BLaER1 (cell line): ENCODE measurements around the gene CNTN5.

ENCODE experiments used
- H3K27ac ChIP-seq: shearing (Covaris generic); formaldehyde crosslinking; 2 replicates; pipeline ENCODE4 v1.8.1; 2022
- H3K27me3 ChIP-seq: shearing (Covaris generic); formaldehyde crosslinking; 2 replicates; pipeline ENCODE4 v1.8.1; 2022
- H3K36me3 ChIP-seq: shearing (Covaris generic); formaldehyde crosslinking; 2 replicates; pipeline ENCODE4 v1.8.1; 2022
- H3K4me1 ChIP-seq: shearing (Covaris generic); formaldehyde crosslinking; 2 replicates; pipeline ENCODE4 v1.8.1; 2022
- H3K4me2 ChIP-seq: shearing (Covaris generic); formaldehyde crosslinking; 2 replicates; pipeline ENCODE4 v1.8.1; 2022
- H3K4me3 ChIP-seq: shearing (Covaris generic); formaldehyde crosslinking; 2 replicates; pipeline ENCODE4 v1.8.1; 2022
- H3K9ac ChIP-seq: shearing (Covaris generic); formaldehyde crosslinking; 2 replicates; pipeline ENCODE4 v1.8.1; 2022
- H3K9me3 ChIP-seq: shearing (Covaris generic); formaldehyde crosslinking; 2 replicates; pipeline ENCODE4 v1.8.1; 2022
- H4K20me1 ChIP-seq: shearing (Covaris generic); formaldehyde crosslinking; 2 replicates; pipeline ENCODE4 v1.8.1; 2022
- Cebpa-rat ChIP-seq: shearing (Covaris generic); IDR thresholded peaks from 2 replicates; pipeline ENCODE4 v1.8.1; 2022

The CNTN5 gene

DNA sequence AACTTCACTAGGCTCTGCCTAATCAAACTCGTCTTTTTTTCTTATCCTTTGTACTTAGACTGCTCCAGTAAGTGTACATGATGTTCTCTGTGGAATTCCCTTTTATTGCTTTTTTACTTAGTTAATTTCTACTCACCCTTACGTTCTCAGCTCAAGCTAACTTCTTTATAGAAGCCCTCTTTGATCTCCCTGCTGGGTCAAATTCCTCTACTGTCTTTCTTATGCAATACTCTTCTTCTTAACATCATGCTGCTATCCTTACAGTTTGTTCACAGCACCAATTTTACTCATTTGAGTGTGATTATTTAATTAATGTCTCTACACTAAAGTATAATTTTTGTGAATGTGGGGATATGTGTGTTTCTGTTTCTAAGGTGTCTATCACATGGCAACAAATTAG lies 498.3 kb downstream of the CNTN5 start:
- H3K4me2 ChIP-seq = no peak overlapping the region
- no peak overlapping the region for H3K27ac ChIP-seq
- no peaks in the 10 kb centered on the region for H3K36me3 ChIP-seq
- H3K27me3 ChIP-seq = no peaks in the 10 kb centered on the region
- no peaks in the 10 kb centered on the region for H4K20me1 ChIP-seq
- TF ChIP-seq Cebpa-rat = no peak
- H3K4me1 ChIP-seq = no peaks in the 10 kb centered on the region
- H3K9me3 ChIP-seq = no peaks in the 10 kb centered on the region
- H3K9ac ChIP-seq = no peak overlapping the region
- no peak overlapping the region for H3K4me3 ChIP-seq

DNA sequence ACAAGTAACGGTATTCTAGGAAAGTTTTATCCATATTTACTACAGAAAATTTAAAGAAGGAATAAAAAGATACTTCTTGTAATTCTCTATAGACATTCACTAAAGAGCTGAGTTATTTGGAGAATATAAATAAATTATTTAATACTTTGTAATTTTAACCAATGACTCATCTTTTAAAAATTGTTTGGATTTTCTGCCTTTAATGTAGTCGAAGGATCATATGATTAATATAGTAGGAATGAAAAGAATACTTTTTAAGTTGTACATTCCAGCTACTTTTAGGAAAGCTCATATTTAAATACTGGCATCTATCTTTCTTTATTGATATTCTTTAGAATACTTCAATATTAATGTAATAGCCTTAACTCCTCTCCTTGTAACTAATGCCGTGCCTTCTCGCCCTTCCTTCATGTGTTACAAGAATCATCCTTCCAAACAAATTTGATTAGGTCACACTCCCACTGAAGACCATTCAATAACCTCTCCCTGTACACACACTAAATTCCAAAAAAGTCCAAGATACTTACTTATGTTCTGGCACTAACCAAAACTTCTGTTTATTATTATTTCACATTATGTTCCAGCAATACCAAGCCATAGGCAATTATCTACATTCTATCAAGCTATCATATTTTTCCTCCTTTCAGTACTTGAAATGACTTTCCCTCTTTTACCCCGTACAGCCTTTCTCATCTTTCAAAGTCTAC lies 501.9 kb downstream of the CNTN5 start:
- Histone ChIP-seq H3K9ac (no peak overlapping the region), H3K4me1 (no peaks in the 10 kb centered on the region), H3K9me3 (no peaks in the 10 kb centered on the region), H3K4me2 (no peak overlapping the region), H4K20me1 (no peaks in the 10 kb centered on the region), H3K27me3 (no peaks in the 10 kb centered on the region), H3K36me3 (no peaks in the 10 kb centered on the region), H3K4me3 (no peak overlapping the region), H3K27ac (no peak overlapping the region)
- no peak for TF ChIP-seq Cebpa-rat

DNA sequence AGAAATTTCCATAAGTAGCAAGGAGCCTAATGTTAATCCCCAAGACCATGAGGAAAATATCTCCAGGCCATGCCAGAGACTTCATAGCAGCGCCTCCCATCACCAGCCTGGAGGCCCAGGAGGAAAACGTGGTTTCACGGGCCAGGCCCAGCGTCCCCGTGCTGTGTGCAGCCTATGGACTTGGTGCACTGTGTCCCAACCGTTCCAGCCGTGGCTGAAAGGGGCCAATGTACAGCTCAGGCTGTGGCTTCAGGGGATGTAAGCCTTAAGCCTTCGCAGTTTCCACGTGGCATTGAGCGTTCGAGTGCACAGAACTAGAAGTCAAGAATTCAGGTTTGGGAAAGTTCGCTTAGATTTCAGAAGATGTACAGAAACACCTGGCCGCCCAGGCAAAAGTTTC lies 510.7 kb downstream of the CNTN5 start:
- H3K4me3 ChIP-seq = no peak overlapping the region
- H3K27ac ChIP-seq = no peak overlapping the region
- H3K36me3 ChIP-seq = no peaks in the 10 kb centered on the region
- no peaks in the 10 kb centered on the region for H3K27me3 ChIP-seq
- no peaks in the 10 kb centered on the region for H3K4me1 ChIP-seq
- H3K4me2 ChIP-seq = no peak overlapping the region
- H4K20me1 ChIP-seq = no peaks in the 10 kb centered on the region
- no peaks in the 10 kb centered on the region for H3K9me3 ChIP-seq
- no peak overlapping the region for H3K9ac ChIP-seq
- no peak for TF ChIP-seq Cebpa-rat

DNA sequence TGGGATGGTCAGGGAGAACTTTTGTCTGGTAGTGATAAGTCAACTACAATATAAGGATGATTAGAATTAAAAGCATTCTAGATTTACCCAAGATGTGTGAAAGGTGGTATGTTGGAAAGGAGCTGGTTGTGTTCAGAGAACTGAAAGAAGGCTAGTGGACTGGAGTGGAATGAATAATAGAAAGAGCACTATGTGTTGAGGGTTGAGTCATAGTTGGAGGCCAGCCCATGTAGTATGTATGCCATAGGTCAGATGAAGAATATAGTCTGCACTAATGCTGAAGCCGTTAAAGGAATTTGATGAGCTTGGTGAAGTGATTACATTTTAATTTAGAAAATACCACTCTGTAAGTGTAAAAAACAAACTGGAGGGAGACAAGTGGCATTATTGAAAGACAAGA lies 514.1 kb downstream of the CNTN5 start:
- TF ChIP-seq Cebpa-rat = no peak
- Histone ChIP-seq H3K4me2 (no peak overlapping the region), H3K27me3 (no peaks in the 10 kb centered on the region), H3K4me1 (no peaks in the 10 kb centered on the region), H4K20me1 (no peaks in the 10 kb centered on the region), H3K36me3 (no peaks in the 10 kb centered on the region), H3K27ac (no peak overlapping the region), H3K9ac (no peak overlapping the region), H3K9me3 (no peaks in the 10 kb centered on the region), H3K4me3 (no peak overlapping the region)

DNA sequence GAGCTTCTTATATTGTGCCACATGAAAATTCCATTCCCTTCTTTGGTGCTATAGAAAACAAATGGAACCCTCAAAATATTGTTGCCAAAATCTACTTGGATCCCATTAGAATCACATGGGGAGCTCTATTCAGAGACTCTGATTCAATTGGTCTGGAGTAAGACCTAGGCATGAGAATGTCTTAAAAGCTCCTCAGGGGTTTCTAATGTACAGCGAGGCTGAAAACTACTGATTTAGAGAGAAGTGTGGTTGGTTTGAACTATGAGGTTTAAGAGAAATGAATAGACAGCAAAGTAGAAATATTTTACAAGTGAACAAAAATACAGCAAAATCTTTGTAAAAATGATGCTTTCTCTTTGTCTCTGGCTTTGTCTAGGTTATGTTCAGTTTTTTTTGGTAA lies 514.7 kb downstream of the CNTN5 start:
- Histone ChIP-seq H3K4me1 (no peaks in the 10 kb centered on the region), H3K4me2 (no peak overlapping the region), H3K4me3 (no peak overlapping the region), H3K27ac (no peak overlapping the region), H3K36me3 (no peaks in the 10 kb centered on the region), H3K27me3 (no peaks in the 10 kb centered on the region), H4K20me1 (no peaks in the 10 kb centered on the region), H3K9me3 (no peaks in the 10 kb centered on the region), H3K9ac (no peak overlapping the region)
- TF ChIP-seq Cebpa-rat = no peak

DNA sequence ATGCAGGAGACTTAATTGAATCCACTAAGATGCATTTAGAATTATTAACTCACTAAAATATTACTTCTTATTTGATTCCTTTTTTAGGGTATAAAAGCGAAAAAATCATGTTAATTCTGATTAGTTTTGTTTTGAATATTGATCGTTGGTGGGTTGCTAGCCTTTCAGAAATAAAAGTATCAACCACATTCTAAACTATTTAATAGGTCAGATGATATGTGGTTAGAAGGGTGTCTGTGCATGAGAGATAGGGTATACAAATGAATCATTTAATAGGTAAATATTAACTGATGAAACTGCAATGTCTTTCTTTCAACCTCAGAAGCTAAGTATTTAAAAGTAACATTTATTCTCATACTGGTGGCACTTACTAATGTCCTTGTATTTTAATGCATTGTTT lies 515.1 kb downstream of the CNTN5 start:
- Histone ChIP-seq H3K4me3 (no peak overlapping the region), H3K4me1 (no peaks in the 10 kb centered on the region), H3K9ac (no peak overlapping the region), H4K20me1 (no peaks in the 10 kb centered on the region), H3K4me2 (no peak overlapping the region), H3K27me3 (no peaks in the 10 kb centered on the region), H3K36me3 (no peaks in the 10 kb centered on the region), H3K27ac (no peak overlapping the region), H3K9me3 (no peaks in the 10 kb centered on the region)
- no peak for TF ChIP-seq Cebpa-rat

DNA sequence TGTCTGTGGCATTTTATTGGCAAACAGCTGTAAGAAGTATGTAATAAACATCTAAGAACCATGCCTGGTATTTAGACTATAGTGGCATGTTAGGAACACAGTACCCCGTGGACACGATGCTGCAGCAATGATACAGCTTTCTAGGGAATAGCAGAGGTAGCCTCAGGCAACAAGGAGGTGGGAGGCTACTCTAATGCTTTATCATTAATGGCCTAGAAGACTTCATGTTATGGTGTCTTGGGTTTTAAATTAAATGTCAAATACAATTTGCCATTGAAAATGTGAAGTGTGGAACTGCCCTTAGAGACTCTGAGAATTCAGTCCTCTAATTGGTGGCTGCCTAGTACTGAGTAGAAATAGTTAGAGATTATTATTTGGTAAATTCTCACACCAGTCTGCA lies 516.9 kb downstream of the CNTN5 start:
- Histone ChIP-seq H3K4me2 (no peak overlapping the region), H3K4me1 (no peaks in the 10 kb centered on the region), H3K9ac (no peak overlapping the region), H3K27ac (no peak overlapping the region), H4K20me1 (no peaks in the 10 kb centered on the region), H3K36me3 (no peaks in the 10 kb centered on the region), H3K4me3 (no peak overlapping the region), H3K27me3 (no peaks in the 10 kb centered on the region), H3K9me3 (no peaks in the 10 kb centered on the region)
- TF ChIP-seq Cebpa-rat = no peak

DNA sequence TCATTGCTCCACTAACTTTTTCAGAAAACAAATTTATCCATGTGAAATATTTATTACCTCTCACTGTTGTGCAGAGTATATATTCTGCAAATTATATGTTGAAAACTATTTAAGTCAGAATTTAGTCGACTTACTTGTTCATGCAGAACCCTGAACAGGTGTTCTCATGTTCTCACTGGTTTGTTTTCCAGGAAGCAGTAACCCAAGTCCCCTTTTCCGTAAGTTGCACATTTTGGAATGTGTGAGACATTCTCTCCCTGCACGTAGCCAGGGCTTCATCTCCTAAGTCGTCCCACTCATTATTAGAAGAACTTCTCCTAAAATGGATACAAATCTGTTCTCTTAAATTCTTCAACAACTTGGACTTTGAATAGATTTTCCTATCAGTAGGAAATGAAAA lies 524.9 kb downstream of the CNTN5 start:
- Histone ChIP-seq H3K27ac (no peak overlapping the region), H3K9me3 (no peaks in the 10 kb centered on the region), H3K27me3 (no peaks in the 10 kb centered on the region), H3K4me1 (no peaks in the 10 kb centered on the region), H3K4me2 (no peak overlapping the region), H3K36me3 (no peaks in the 10 kb centered on the region), H4K20me1 (no peaks in the 10 kb centered on the region), H3K4me3 (no peak overlapping the region), H3K9ac (no peak overlapping the region)
- TF ChIP-seq Cebpa-rat = no peak

DNA sequence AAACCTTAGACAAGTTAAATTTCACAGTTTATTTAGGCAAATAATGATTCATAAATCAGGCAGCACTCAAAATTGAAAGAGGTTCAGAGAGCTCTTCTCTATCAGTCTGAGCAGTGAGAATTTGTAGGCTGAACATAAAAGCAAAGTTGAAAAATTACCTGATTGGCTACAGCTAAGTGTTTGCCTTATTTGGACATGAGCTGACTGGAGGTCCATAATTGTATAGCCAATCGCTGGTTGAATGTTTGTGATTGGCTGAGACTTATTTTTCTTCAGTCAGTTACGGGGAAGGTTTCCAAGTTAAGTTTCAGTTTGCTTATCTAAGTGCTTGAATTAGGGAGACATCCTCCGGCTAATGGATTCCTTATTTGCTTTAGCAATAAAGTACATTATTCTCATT lies 527.5 kb downstream of the CNTN5 start:
- H3K4me1 ChIP-seq = no peaks in the 10 kb centered on the region
- no peaks in the 10 kb centered on the region for H3K9me3 ChIP-seq
- no peak overlapping the region for H3K4me2 ChIP-seq
- H3K4me3 ChIP-seq = no peak overlapping the region
- H3K9ac ChIP-seq = no peak overlapping the region
- no peak for TF ChIP-seq Cebpa-rat
- H3K27ac ChIP-seq = no peak overlapping the region
- no peaks in the 10 kb centered on the region for H4K20me1 ChIP-seq
- no peaks in the 10 kb centered on the region for H3K36me3 ChIP-seq
- H3K27me3 ChIP-seq = no peaks in the 10 kb centered on the region

DNA sequence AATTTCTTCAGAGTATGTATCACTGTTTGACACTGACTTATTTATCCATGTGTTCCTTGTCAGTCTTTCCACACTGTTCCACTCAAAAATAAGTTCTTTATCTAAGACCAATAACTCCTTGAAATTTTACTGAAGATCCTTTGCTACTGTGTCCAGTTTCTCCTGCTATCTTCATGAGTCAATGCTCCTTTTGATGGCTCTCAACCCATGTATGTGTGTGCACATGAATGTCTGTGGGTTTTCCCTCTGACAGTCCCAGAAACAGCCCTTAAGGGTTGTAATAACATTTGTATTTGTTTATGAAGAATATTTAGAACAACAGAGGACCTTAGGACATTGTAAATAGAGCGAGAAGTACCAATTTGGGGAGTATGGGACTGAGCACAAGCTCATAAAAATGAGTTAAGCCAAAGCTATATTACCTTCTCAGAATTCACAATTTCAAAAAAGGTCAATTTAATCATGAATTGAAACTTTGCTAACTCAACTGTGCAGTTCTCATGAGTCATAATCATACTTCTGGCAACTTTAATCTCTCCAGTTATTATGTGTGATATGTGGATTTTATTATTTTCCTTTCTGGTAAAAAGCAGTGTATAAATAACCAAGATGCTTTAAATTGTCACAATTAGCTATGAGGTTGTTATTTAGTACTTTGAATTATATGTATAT lies 533.6 kb downstream of the CNTN5 start:
- Histone ChIP-seq H3K9me3 (no peaks in the 10 kb centered on the region), H3K4me2 (no peak overlapping the region), H3K4me3 (no peak overlapping the region), H3K4me1 (no peaks in the 10 kb centered on the region), H3K36me3 (no peaks in the 10 kb centered on the region), H3K27me3 (no peaks in the 10 kb centered on the region), H3K27ac (no peak overlapping the region), H3K9ac (no peak overlapping the region), H4K20me1 (no peaks in the 10 kb centered on the region)
- no peak for TF ChIP-seq Cebpa-rat

DNA sequence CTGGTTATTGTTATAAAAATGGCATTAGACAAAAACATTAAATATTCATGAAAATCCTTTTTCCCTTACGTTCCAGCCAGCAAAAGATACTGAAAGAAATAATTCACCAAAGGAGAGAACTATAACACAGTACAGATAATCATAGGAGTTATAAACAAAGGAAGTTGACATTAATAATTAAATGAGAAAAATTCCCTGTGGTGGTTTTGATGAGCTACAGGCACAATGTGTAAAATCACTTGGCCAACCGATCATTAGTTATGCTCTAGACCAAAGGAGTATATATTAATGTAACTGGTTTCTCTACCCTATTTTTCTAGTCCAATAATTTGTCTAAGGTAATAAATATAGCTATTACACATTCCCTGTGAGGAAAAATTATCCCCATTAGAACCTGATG lies 534.7 kb downstream of the CNTN5 start:
- no peaks in the 10 kb centered on the region for H3K36me3 ChIP-seq
- H3K4me2 ChIP-seq = no peak overlapping the region
- H3K4me3 ChIP-seq = no peak overlapping the region
- no peaks in the 10 kb centered on the region for H3K4me1 ChIP-seq
- no peak overlapping the region for H3K27ac ChIP-seq
- no peak for TF ChIP-seq Cebpa-rat
- no peaks in the 10 kb centered on the region for H4K20me1 ChIP-seq
- no peaks in the 10 kb centered on the region for H3K9me3 ChIP-seq
- H3K27me3 ChIP-seq = no peaks in the 10 kb centered on the region
- H3K9ac ChIP-seq = no peak overlapping the region
